ENCODE data around the gene GADL1.

Gene GADL1

DNA sequence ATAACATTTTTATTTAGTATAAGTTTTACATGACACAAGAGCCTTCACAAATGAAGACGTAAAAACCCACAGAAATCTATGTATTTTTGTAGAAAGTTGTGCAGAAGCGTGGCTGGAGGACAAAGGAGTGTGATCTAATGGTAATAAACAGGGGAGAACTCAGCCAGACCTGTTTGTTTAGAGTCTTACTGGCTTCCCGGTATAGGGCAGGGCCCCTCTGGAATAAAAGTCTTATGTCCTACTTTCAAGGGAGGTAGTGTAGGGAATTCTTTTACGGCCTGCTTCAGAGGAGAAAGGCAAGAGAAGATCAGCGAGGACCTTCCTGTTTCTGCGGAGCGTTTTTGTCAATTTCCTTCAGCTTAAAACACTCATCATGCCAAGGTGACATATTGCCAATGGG lies 184.4 kb downstream of the GADL1 start:
- CTCF ChIA-PET = no interaction called here
- Histone ChIP-seq H3K27ac (ENCODE audit: extremely low read depth, low read depth, low read length) (no peak overlapping the region), H3K36me3 (ENCODE audit: control insufficient read depth in 2 of 2, insufficient read depth in 1 of 2, low read length in 2 of 2) (no peaks in the 10 kb centered on the region), H3K9me3 (ENCODE audit: control insufficient read depth, insufficient read depth, low read depth, low read length) (no peaks in the 10 kb centered on the region), H3K4me1 (ENCODE audit: control insufficient read depth, insufficient read depth, low read length) (no peaks in the 10 kb centered on the region), H3K4me3 (ENCODE audit: low read depth, low read length) (no peak overlapping the region)
- TF ChIP-seq KLF8 (tag by site-specific recombination; IDR thresholded peaks at IDR 0.05) (no peak), ZNF223 (tag by site-specific recombination; IDR thresholded peaks at IDR 0.05) (no peak), SP7 (tag by site-specific recombination; IDR thresholded peaks at IDR 0.05) (no peak), ZNF211 (tag by site-specific recombination; IDR thresholded peaks at IDR 0.05; ENCODE audit: low read depth) (no peak), ZSCAN30 (tag by site-specific recombination; IDR thresholded peaks at IDR 0.05) (no peak), GFI1B (tag by site-specific recombination; IDR thresholded peaks at IDR 0.05) (no peak), ZNF138 (tag by site-specific recombination; IDR thresholded peaks at IDR 0.05; ENCODE audit: borderline replicate concordance) (no peak), ZNF600 (tag by site-specific recombination; IDR thresholded peaks at IDR 0.05) (no peak)
- POLR2A ChIA-PET = no interaction called here

- Histone ChIP-seq H3K4me3 (ENCODE audit: low read depth, low read length) (no peak overlapping the region), H3K36me3 (ENCODE audit: control insufficient read depth in 2 of 2, insufficient read depth in 1 of 2, low read length in 2 of 2) (no peaks in the 10 kb centered on the region), H3K4me1 (ENCODE audit: control insufficient read depth, insufficient read depth, low read length) (no peaks in the 10 kb centered on the region), H3K27ac (ENCODE audit: extremely low read depth, low read depth, low read length) (no peak overlapping the region), H3K9me3 (ENCODE audit: control insufficient read depth, insufficient read depth, low read depth, low read length) (no peaks in the 10 kb centered on the region)
- TF ChIP-seq ZNF677 (tag by site-specific recombination; IDR thresholded peaks at IDR 0.05) (no peak), RBAK (tag by site-specific recombination; IDR thresholded peaks at IDR 0.05) (no peak), SCRT1 (tag by site-specific recombination; IDR thresholded peaks at IDR 0.05; ENCODE audit: borderline replicate concordance) (no peak), ZNF664 (tag by site-specific recombination; IDR thresholded peaks at IDR 0.05) (no peak), ZNF341 (tag by site-specific recombination; IDR thresholded peaks at IDR 0.05; ENCODE audit: low read depth) (no peak)
- ChIA-PET POLR2A (no interaction called here), CTCF (interaction anchor here (0.6 kb wide), 1 partner anchor 18 kb away, joined by 3 read pairs; no protein-coding TSS in a partner anchor)
These were observed 186.0 kb downstream of the GADL1 start for GRCh38 chr3:30708472-30708871.

DNA sequence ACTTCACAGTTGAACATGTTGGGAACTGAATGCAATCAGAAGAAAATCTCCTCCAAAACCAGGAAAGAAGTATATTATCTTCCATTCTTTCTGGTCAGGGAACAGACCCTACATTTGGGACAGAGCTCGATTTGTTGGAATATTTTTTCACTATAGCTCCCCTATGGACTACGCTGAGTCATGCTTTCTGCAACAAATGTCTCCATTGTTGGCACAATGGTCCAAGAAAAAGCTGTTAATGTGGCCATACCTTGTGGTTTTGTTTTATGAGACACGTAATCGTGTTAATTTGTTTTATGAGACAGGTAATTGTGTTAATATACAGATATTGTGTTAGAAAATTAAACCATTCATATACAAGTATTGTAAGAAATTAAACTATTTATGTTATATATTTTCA lies 186.6 kb downstream of the GADL1 start:
- TF ChIP-seq ZNF366 (tag by site-specific recombination; conservative IDR thresholded peaks at IDR 0.05) (no peak), ZNF658 (tag by site-specific recombination; IDR thresholded peaks at IDR 0.05) (no peak), ZNF324 (tag by site-specific recombination; IDR thresholded peaks at IDR 0.05) (no peak), ZNF529 (tag by site-specific recombination; IDR thresholded peaks at IDR 0.05; ENCODE audit: insufficient replicate concordance) (no peak)
- TF ChIP-seq, protein P1, sequence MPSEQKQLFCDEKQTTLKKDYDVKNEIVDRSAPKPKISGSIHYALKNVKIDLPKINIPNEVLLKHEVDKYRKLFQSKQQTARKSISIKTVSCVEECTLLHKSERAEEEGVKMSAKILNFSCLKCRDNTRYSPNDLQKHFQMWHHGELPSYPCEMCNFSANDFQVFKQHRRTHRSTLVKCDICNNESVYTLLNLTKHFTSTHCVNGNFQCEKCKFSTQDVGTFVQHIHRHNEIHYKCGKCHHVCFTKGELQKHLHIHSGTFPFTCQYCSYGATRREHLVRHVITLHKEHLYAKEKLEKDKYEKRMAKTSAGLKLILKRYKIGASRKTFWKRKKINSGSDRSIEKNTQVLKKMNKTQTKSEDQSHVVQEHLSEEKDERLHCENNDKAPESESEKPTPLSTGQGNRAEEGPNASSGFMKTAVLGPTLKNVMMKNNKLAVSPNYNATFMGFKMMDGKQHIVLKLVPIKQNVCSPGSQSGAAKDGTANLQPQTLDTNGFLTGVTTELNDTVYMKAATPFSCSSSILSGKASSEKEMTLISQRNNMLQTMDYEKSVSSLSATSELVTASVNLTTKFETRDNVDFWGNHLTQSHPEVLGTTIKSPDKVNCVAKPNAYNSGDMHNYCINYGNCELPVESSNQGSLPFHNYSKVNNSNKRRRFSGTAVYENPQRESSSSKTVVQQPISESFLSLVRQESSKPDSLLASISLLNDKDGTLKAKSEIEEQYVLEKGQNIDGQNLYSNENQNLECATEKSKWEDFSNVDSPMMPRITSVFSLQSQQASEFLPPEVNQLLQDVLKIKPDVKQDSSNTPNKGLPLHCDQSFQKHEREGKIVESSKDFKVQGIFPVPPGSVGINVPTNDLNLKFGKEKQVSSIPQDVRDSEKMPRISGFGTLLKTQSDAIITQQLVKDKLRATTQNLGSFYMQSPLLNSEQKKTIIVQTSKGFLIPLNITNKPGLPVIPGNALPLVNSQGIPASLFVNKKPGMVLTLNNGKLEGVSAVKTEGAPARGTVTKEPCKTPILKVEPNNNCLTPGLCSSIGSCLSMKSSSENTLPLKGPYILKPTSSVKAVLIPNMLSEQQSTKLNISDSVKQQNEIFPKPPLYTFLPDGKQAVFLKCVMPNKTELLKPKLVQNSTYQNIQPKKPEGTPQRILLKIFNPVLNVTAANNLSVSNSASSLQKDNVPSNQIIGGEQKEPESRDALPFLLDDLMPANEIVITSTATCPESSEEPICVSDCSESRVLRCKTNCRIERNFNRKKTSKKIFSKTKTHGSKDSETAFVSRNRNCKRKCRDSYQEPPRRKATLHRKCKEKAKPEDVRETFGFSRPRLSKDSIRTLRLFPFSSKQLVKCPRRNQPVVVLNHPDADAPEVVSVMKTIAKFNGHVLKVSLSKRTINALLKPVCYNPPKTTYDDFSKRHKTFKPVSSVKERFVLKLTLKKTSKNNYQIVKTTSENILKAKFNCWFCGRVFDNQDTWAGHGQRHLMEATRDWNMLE (tag by site-specific recombination; conservative IDR thresholded peaks at IDR 0.05; ENCODE audit: low read depth) = no peak
- no peak overlapping the region for H3K4me3 ChIP-seq (ENCODE audit: low read depth, low read length)
- H3K27ac ChIP-seq (ENCODE audit: extremely low read depth, low read depth, low read length) = no peak overlapping the region
- no peaks in the 10 kb centered on the region for H3K4me1 ChIP-seq (ENCODE audit: control insufficient read depth, insufficient read depth, low read length)
- no peaks in the 10 kb centered on the region for H3K36me3 ChIP-seq (ENCODE audit: control insufficient read depth in 2 of 2, insufficient read depth in 1 of 2, low read length in 2 of 2)
- H3K9me3 ChIP-seq (ENCODE audit: control insufficient read depth, insufficient read depth, low read depth, low read length) = no peaks in the 10 kb centered on the region
- POLR2A ChIA-PET = no interaction called here
- CTCF ChIA-PET = interaction anchor here (0.6 kb wide), 1 partner anchor 18 kb away, joined by 3 read pairs; no protein-coding TSS in a partner anchor
